GM23248 (cell line): ENCODE results near the gene ERLEC1. TPM values are rescaled to one million over a fixed set of nuclear protein-coding genes. Genes with fewer than 3 reads are reported as not detected.
"Not testable (repeated sequence)": the region's sequence is repeated elsewhere in the genome, so short reads cannot be mapped to it uniquely, and the experiment has no call there.

Experiments
- DNase-seq: peaks from one replicate; pipeline ENCODE4 v3.0.0-alpha.2; 2015
- H2AFZ ChIP-seq: fragments of 200-600 bp; sonication (generic); 2 replicates; pipeline ENCODE4 v1.6.1; 2016; ENCODE audit warnings: antibody characterized with exemption
- H3F3A ChIP-seq: fragments of 200-600 bp; sonication (generic); 2 replicates; pipeline ENCODE4 v1.6.1; 2016; ENCODE audit warnings: mild to moderate bottlenecking, antibody characterized with exemption, mixed run types; ENCODE audit not compliant: insufficient read depth
- H3K27ac ChIP-seq: fragments of 200-600 bp; sonication (generic); 2 replicates; pipeline ENCODE4 v1.5.1; 2016; ENCODE audit warnings: mild to moderate bottlenecking
- H3K27me3 ChIP-seq: fragments of 200-600 bp; sonication (generic); replicated peaks from 2 replicates; pipeline ENCODE4 v1.6.1; 2016; ENCODE audit warnings: mild to moderate bottlenecking; ENCODE audit not compliant: insufficient read depth
- H3K36me3 ChIP-seq: fragments of 200-600 bp; sonication (generic); 2 replicates; pipeline ENCODE4 v1.6.1; 2016; ENCODE audit warnings: low read depth, mild to moderate bottlenecking
- H3K4me1 ChIP-seq: fragments of 200-600 bp; sonication (generic); 2 replicates; pipeline ENCODE4 v1.6.1; 2016; ENCODE audit warnings: mild to moderate bottlenecking; ENCODE audit not compliant: insufficient read depth
- H3K4me2 ChIP-seq: fragments of 200-600 bp; sonication (generic); one replicate; pipeline ENCODE4 v1.6.1; 2016; ENCODE audit warnings: mild to moderate bottlenecking; ENCODE audit not compliant: unreplicated experiment
- H3K4me3 ChIP-seq: fragments of 200-600 bp; sonication (generic); 2 replicates; pipeline ENCODE4 v1.5.1; 2016; ENCODE audit warnings: mild to moderate bottlenecking
- H3K79me2 ChIP-seq: fragments of 200-600 bp; sonication (generic); 2 replicates; pipeline ENCODE4 v1.6.1; 2016; ENCODE audit warnings: mild to moderate bottlenecking; ENCODE audit not compliant: insufficient read depth
- H3K9ac ChIP-seq: fragments of 200-600 bp; sonication (generic); 2 replicates; pipeline ENCODE4 v1.6.1; 2016; ENCODE audit warnings: mild to moderate bottlenecking
- H3K9me2 ChIP-seq: fragments of 200-600 bp; sonication (generic); 2 replicates; pipeline ENCODE4 v1.6.1; 2016; ENCODE audit warnings: mixed run types, mild to moderate bottlenecking, moderate library complexity; ENCODE audit not compliant: insufficient read depth
- H3K9me3 ChIP-seq: fragments of 200-600 bp; sonication (generic); one replicate; pipeline ENCODE4 v1.6.1; 2017; ENCODE audit warnings: low read depth
- H4K20me1 ChIP-seq: fragments of 200-600 bp; sonication (generic); 2 replicates; pipeline ENCODE4 v1.6.0; 2016; ENCODE audit not compliant: insufficient read depth
- EZH2 ChIP-seq: fragments of 200-600 bp; sonication (generic); IDR thresholded peaks from 2 replicates; pipeline ENCODE4 v1.6.1; 2018; ENCODE audit warnings: antibody characterized with exemption, mild to moderate bottlenecking; ENCODE audit not compliant: insufficient read depth, poor library complexity, severe bottlenecking
- EZH2phosphoT487 ChIP-seq: fragments of 200-600 bp; sonication (generic); IDR thresholded peaks from 2 replicates; pipeline ENCODE4 v1.6.1; 2018; ENCODE audit warnings: antibody characterized with exemption, moderate library complexity, mild to moderate bottlenecking, low read depth; ENCODE audit not compliant: insufficient read depth
- WGBS, 2 experiments: methylation state at CpG; one replicate each; pipeline ENCODE4 v1.1.6; 2015 to 2017; ENCODE audit warnings: low lambda C conversion rate in 2 of 2, low coverage in 1 of 2; ENCODE audit errors: missing lambda C conversion rate in 2 of 2; 5-methylcytosine and 5-hydroxymethylcytosine counted together
- in situ Hi-C: fragments of 300-500 bp; cut with MboI; formaldehyde crosslinking; loops from 2 replicates; pipeline ENCODE4 v1.15.0; 2020
- polyA plus RNA-seq: library from polyadenylated mRNA; unstranded; fragments of >200 nt; fragmentation: Nextera tagmentation; extraction: Ambion mirVana; gene quantifications from 2 replicates; pipeline ENCODE4 v1.2.1, GENCODE V29; 2016
- total RNA-seq: library from RNA; depleted of rRNA; stranded (reverse); fragments of >200 nt; shearing (Covaris generic); gene quantifications from 2 replicates; pipeline ENCODE4 v1.2.3, GENCODE V29; 2014

The ERLEC1 gene
- total and polyA plus RNA-seq, 2 experiments from 2014 or later: 107 to 110 TPM

DNA sequence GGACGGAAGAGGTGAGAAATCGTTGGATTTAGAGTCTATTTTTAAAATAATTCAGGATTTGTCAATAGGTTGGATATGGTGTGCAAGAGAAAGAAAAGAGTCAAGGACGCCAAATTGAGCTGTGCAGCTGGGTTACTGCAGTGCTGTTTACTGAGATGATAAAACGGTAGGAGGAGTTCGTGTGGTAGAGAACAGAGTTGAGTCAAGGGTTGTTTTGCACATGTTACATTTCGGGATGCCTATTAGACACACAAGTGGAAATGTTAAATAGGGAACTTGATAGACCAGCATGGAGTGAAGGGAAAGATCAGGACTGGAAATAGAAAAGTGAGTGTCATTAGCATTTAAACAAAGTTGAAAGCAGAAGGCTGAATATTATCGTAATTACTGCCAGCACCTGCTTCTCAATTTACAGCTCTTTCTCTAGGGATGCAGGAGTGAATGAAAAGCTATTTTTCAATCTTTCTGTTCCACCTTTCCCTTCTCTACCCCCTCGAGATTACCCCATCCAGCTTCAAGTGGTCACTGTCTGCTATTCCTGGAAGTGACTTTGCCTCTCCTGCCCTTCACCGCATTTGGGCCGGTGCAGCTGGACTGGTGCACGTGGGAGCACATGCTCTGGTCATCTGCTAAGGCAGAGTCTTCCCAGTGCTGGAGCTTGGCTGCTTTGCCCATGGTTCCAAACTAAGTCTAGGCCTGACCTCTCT is 42.6 kb downstream of the ERLEC1 start:
- Histone ChIP-seq H4K20me1 (no peaks in the 10 kb centered on the region), H3K27me3 (no peaks in the 10 kb centered on the region), H3K9me2 (no peaks in the 10 kb centered on the region), H3K27ac (no peak overlapping the region), H3K9ac (no peak overlapping the region), H3K36me3 (no peaks in the 10 kb centered on the region), H3K79me2 (no peaks in the 10 kb centered on the region), H3K4me1 (no peaks in the 10 kb centered on the region), H3K9me3 (no peaks in the 10 kb centered on the region), H3K4me3 (no peak overlapping the region), H3K4me2 (no peak overlapping the region), H3F3A (peaks cover 10% of the 10 kb centered on the region; the same call in 1 of the 2 replicates), H2AFZ (no peak overlapping the region)
- 85 to 87% methylated on average over 11 of the region's 11 CpGs for WGBS, 2 experiments
- in situ Hi-C loops: no loop called here
- TF ChIP-seq EZH2: no peak
- no peak for DNase-seq

DNA sequence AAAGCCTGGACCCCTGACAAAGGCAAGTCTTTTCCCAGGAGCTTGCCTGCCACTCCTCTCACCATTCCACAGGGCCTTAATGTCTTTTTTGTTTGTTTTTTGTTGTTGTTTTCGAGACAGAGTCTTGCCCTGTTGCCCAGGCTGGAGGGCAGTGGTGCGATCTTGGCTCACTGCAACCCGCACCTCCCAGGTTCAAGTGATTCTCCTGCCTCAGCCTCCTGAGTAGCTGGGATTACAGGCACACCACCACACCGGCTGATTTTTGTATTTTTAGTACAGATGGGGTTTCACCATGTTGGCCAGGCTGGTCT is 43.1 kb downstream of the ERLEC1 start:
- H3K27ac ChIP-seq, H3K4me2 ChIP-seq, H3K4me3 ChIP-seq, H3K36me3 ChIP-seq, H2AFZ ChIP-seq, H3K9me3 ChIP-seq, in situ Hi-C loops, DNase-seq, H3K4me1 ChIP-seq, H3K27me3 ChIP-seq, H3K9ac ChIP-seq, H3K9me2 ChIP-seq, H3K79me2 ChIP-seq, H4K20me1 ChIP-seq: not testable (repeated sequence)
- peaks cover 10% of the 10 kb centered on the region; the same call in 1 of the 2 replicates for H3F3A ChIP-seq
- WGBS, 2 experiments: 93 to 96% methylated on average over 4 of the region's 4 CpGs

DNA sequence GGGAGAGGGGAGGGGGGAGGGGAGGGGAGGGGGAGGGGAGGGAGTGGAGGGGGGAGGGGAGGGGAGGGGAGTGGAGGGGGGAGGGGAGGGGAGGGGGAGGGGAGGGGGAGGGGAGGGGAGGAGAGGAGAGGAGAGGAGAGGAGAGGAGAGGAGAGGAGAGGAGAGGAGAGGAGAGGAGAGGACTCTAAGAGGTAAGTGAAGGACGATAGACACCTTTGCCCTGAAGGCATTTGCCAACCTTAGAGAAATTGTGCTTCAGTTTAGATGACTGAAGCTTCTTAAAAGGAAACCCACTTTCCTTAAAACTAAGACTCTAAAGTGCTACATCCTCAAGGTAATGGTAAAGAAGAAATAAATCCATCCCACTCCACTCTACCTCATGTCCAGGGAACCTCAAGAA is 53.7 kb downstream of the ERLEC1 start:
- Histone ChIP-seq H3K4me2 (no peak overlapping the region), H3K9ac (no peak overlapping the region), H3K4me1 (no peaks in the 10 kb centered on the region), H3K27ac (no peak overlapping the region), H3K79me2 (no peaks in the 10 kb centered on the region), H3F3A (no peaks in the 10 kb centered on the region), H3K27me3 (no peaks in the 10 kb centered on the region), H3K4me3 (no peak overlapping the region), H3K9me3 (no peaks in the 10 kb centered on the region), H2AFZ (no peak overlapping the region), H3K36me3 (no peaks in the 10 kb centered on the region), H3K9me2 (no peaks in the 10 kb centered on the region), H4K20me1 (no peaks in the 10 kb centered on the region)
- DNase-seq: no peak
- WGBS, 2 experiments: 43 to 83% methylated on average over 1 of the region's 1 CpG
- TF ChIP-seq EZH2: no peak
- no peak for TF ChIP-seq EZH2phosphoT487
- in situ Hi-C loops: no loop called here

DNA sequence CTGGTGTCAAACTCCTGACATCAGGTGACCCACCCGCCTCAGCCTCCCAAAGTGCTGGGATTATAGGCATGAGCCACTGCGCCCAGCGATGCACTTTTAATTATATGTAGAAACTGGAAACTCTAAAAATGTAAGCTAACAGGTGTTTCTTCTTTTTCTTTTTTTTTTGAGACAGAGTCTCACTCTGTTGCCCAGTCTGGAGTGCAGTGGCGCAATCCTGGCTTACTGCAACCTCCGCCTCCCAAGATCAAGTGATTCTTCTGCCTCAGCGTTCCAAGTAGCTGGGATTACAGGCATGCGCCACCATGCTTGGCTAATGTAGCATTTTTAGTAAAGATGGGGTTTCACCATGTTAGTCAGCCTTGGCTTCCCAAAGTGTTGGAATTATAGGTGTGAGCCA is 54.8 kb downstream of the ERLEC1 start:
- DNase-seq, H3K9me3 ChIP-seq, H2AFZ ChIP-seq, H4K20me1 ChIP-seq, H3K27me3 ChIP-seq, H3K4me3 ChIP-seq, H3F3A ChIP-seq, H3K4me2 ChIP-seq, H3K4me1 ChIP-seq, in situ Hi-C loops, H3K27ac ChIP-seq, H3K79me2 ChIP-seq, H3K9me2 ChIP-seq, H3K36me3 ChIP-seq, H3K9ac ChIP-seq: not testable (repeated sequence)
- 85 to 90% methylated on average over 7 of the region's 7 CpGs for WGBS, 2 experiments

DNA sequence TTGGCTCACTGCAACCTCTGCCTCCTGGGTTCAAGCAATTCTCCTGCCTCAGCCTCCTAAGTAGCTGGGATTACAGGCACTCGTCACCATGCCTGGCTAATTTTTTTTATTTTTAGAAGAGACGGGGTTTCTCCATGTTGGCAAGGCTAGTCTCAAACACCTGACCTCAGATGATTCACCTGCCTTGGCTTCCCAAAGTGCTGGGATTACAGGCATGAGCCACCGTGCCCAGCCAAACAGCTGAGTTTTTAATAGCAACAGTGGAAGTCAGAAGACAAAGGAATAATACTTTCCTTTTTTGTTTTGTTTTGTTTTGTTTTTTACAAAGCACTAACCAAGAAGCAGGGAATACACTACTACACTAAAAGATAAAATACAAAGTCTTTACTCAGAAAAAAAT is 56.0 kb downstream of the ERLEC1 start:
- H3K27ac ChIP-seq: no peak overlapping the region
- H3F3A ChIP-seq: no peaks in the 10 kb centered on the region
- no peak overlapping the region for H3K4me2 ChIP-seq
- no peak overlapping the region for H3K9ac ChIP-seq
- no peaks in the 10 kb centered on the region for H3K36me3 ChIP-seq
- 40 to 43% methylated on average over 3 of the region's 3 CpGs for WGBS, 2 experiments
- no peaks in the 10 kb centered on the region for H3K9me3 ChIP-seq
- no peak for TF ChIP-seq EZH2phosphoT487
- TF ChIP-seq EZH2: no peak
- no peaks in the 10 kb centered on the region for H3K4me1 ChIP-seq
- DNase-seq: no peak
- no peaks in the 10 kb centered on the region for H3K9me2 ChIP-seq
- no peak overlapping the region for H3K4me3 ChIP-seq
- H3K27me3 ChIP-seq: no peaks in the 10 kb centered on the region
- H2AFZ ChIP-seq: no peak overlapping the region
- H3K79me2 ChIP-seq: no peaks in the 10 kb centered on the region
- in situ Hi-C loops: no loop called here
- H4K20me1 ChIP-seq: no peaks in the 10 kb centered on the region
